Measurements from ENCODE around the gene CNTN1. TPM values are rescaled to one million over a fixed set of nuclear protein-coding genes. Genes with fewer than 3 reads are reported as not detected.

CNTN1 gene
- total and polyA plus RNA-seq, 2 experiments from 2014 or later = 0.58 to 2.4 TPM

- WGBS (ENCODE audit: low lambda C conversion rate, missing lambda C conversion rate) = 81% methylated on average over 2 of the region's 2 CpGs
- TF ChIP-seq CTCF (IDR thresholded peaks at IDR 0.05; ENCODE audit: poor library complexity) (no peak), EZH2phosphoT487 (IDR thresholded peaks at IDR 0.05; ENCODE audit: low read depth, severe bottlenecking, unreplicated experiment) (no peak)
- DNase-seq (ENCODE audit: low spot score) = no peak
Observed at GRCh38 chr12:41061192-41061591, 369.0 kb downstream of the CNTN1 start.

GRCh38 chr12:41064411-41064810 is 372.2 kb downstream of the CNTN1 start:
- no peak overlapping the region for H3K4me3 ChIP-seq
- no peak overlapping the region for H3K4me2 ChIP-seq
- TF ChIP-seq CTCF (IDR thresholded peaks at IDR 0.05; ENCODE audit: poor library complexity) (no peak), EZH2 (IDR thresholded peaks at IDR 0.05; ENCODE audit: borderline replicate concordance) (no peak), EZH2phosphoT487 (IDR thresholded peaks at IDR 0.05; ENCODE audit: low read depth, severe bottlenecking, unreplicated experiment) (no peak)
- no peak overlapping the region for H3K27ac ChIP-seq
- no peaks in the 10 kb centered on the region for H3K9me2 ChIP-seq (replicated peaks; ENCODE audit: insufficient read depth)
- no peaks in the 10 kb centered on the region for H3K4me1 ChIP-seq (ENCODE audit: insufficient read depth)
- no peaks in the 10 kb centered on the region for H3K36me3 ChIP-seq (replicated peaks; ENCODE audit: insufficient read depth, low read depth)
- H3K27me3 ChIP-seq = no peaks in the 10 kb centered on the region
- H3K9me3 ChIP-seq (ENCODE audit: low read depth) = no peaks in the 10 kb centered on the region
- no peaks in the 10 kb centered on the region for H4K20me1 ChIP-seq (ENCODE audit: insufficient read depth, poor library complexity, severe bottlenecking)
- WGBS (ENCODE audit: low lambda C conversion rate, missing lambda C conversion rate) = 69% methylated on average over 2 of the region's 2 CpGs
- no peak for DNase-seq (ENCODE audit: low spot score)
- no peaks in the 10 kb centered on the region for H3K79me2 ChIP-seq
- H2AFZ ChIP-seq = no peak overlapping the region

More at GRCh38 chr12:41061192-41061591, 369.0 kb downstream of the CNTN1 start:
- Histone ChIP-seq H3K79me2 (no peaks in the 10 kb centered on the region), H3K9me3 (ENCODE audit: low read depth) (no peaks in the 10 kb centered on the region), H3K36me3 (replicated peaks; ENCODE audit: insufficient read depth, low read depth) (no peaks in the 10 kb centered on the region), H3K4me3 (no peak overlapping the region), H3K9me2 (replicated peaks; ENCODE audit: insufficient read depth) (no peaks in the 10 kb centered on the region), H4K20me1 (ENCODE audit: insufficient read depth, poor library complexity, severe bottlenecking) (no peaks in the 10 kb centered on the region), H3K4me2 (no peak overlapping the region), H3K27ac (no peak overlapping the region), H3K27me3 (no peaks in the 10 kb centered on the region), H3K4me1 (ENCODE audit: insufficient read depth) (no peaks in the 10 kb centered on the region), H2AFZ (no peak overlapping the region)

DNA sequence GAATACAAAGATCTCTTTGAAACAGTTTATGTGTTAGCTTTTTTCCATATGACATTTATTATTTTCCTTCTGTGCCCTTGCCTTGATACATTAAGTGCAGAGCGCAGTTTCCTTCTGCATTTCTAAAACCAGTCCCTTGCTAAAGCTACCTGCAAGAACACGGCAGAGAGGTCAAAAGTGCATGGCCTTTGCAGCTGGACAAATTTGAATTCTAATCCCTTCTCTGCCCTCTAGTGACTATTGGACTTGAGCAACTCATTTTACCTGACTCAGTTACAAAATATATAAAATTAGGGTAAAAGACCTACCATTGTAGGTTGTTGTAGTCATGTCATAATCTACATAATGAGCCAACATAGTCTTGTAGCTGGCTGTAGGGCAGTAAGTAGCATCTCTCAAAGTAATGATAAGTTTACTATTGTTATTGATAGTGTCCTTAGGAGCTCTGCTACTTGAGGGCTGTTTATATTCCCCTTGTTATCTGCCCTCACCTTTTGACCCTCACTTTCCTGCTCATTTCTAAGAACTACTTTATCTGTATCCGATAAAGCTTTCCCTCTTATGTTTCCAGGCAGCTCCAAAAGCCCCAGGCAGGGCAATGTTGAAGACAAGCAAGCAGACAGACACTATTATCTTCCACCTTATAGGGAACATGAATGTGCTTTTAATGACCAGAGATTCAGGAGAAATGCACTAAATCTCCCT is 375.9 kb downstream of the CNTN1 start:
- H3K4me2 ChIP-seq = no peak overlapping the region
- no peaks in the 10 kb centered on the region for H3K79me2 ChIP-seq
- no peaks in the 10 kb centered on the region for H3K4me1 ChIP-seq (ENCODE audit: insufficient read depth)
- DNase-seq (ENCODE audit: low spot score) = no peak
- no peak overlapping the region for H3K4me3 ChIP-seq
- no peak overlapping the region for H2AFZ ChIP-seq
- TF ChIP-seq CTCF (IDR thresholded peaks at IDR 0.05; ENCODE audit: poor library complexity) (no peak), EZH2 (IDR thresholded peaks at IDR 0.05; ENCODE audit: borderline replicate concordance) (no peak), EZH2phosphoT487 (IDR thresholded peaks at IDR 0.05; ENCODE audit: low read depth, severe bottlenecking, unreplicated experiment) (no peak)
- H3K36me3 ChIP-seq (replicated peaks; ENCODE audit: insufficient read depth, low read depth) = no peaks in the 10 kb centered on the region
- no peaks in the 10 kb centered on the region for H4K20me1 ChIP-seq (ENCODE audit: insufficient read depth, poor library complexity, severe bottlenecking)
- no peak overlapping the region for H3K27ac ChIP-seq
- H3K9me2 ChIP-seq (replicated peaks; ENCODE audit: insufficient read depth) = no peaks in the 10 kb centered on the region
- no peaks in the 10 kb centered on the region for H3K27me3 ChIP-seq
- 24% methylated on average over 3 of the region's 3 CpGs for WGBS (ENCODE audit: low lambda C conversion rate, missing lambda C conversion rate)
- no peaks in the 10 kb centered on the region for H3K9me3 ChIP-seq (ENCODE audit: low read depth)

Measured in hepatocyte (in vitro differentiated cells).